Measurements from ENCODE around the gene TLCD3B.
A peak's percentile ranks its signal among the peaks of the same experiment; 100 is the strongest.

TLCD3B gene

DNA sequence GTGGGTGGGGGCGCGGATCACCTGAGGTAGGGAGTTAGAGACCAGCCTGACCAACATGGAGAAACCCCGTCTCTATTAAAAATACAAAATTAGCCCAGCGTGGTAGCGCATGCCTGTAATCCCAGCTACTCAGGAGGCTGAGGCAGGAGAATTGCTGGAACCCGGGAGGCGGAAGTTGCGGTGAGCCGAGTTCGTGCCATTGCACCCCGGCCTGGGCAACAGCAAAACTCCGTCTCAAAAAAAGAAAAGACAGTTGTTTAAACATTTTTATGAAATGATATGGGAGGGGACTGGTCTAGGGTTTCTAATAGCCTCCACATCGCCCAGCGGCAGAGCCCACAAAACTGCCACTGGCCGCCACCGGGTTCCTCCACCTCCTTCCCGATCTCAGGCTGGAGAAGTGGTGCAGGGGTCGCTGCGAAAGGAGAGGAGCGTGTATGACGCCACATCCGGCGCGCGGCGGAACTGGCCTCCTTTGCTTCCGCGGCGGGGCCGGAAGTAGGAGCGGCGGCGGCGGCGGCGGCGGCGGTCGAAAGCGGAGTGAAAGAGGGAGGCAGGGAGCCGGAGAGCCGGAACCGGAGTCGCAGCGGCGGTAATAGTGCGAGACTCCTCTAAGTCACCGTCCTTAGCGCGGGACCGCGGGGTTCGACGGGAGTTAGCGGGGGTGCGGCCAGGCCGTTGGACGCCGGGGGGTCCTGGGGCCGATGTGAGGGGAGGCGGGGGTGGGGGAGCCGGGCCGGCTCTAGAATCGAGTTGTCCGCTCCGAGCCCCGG lies 44.6 kb upstream of the TLCD3B start, which contains the start of gene PPP4C:
TSS of gene PPP4C (plus strand) at position 492 of the 773 bp plus-strand sequence. CDS start 384 bp downstream, outside the sequence.
- Histone ChIP-seq H3K4me1 (ENCODE audit: insufficient read depth, poor library complexity, severe bottlenecking) (peaks cover 13% of the 10 kb centered on the region), H3K27me3 (ENCODE audit: insufficient read depth, poor library complexity, severe bottlenecking) (no peaks in the 10 kb centered on the region), H3K36me3 (ENCODE audit: low read depth) (peaks cover 63% of the 10 kb centered on the region), H3K4me3 (ENCODE audit: severe bottlenecking) (peak within 1 kb of the TSS; percentile 87), H3K9me3 (ENCODE audit: severe bottlenecking) (no peaks in the 10 kb centered on the region), H3K27ac (ENCODE audit: poor library complexity, severe bottlenecking) (peak within 1 kb of the TSS; percentile 69)
- peak; percentile 89 for DNase-seq (ENCODE audit: low spot score)
- peak; percentile 89 for ATAC-seq (ENCODE audit: low read depth)
- TF ChIP-seq, protein P1, sequence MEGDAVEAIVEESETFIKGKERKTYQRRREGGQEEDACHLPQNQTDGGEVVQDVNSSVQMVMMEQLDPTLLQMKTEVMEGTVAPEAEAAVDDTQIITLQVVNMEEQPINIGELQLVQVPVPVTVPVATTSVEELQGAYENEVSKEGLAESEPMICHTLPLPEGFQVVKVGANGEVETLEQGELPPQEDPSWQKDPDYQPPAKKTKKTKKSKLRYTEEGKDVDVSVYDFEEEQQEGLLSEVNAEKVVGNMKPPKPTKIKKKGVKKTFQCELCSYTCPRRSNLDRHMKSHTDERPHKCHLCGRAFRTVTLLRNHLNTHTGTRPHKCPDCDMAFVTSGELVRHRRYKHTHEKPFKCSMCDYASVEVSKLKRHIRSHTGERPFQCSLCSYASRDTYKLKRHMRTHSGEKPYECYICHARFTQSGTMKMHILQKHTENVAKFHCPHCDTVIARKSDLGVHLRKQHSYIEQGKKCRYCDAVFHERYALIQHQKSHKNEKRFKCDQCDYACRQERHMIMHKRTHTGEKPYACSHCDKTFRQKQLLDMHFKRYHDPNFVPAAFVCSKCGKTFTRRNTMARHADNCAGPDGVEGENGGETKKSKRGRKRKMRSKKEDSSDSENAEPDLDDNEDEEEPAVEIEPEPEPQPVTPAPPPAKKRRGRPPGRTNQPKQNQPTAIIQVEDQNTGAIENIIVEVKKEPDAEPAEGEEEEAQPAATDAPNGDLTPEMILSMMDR (IDR thresholded peaks at IDR 0.05; ENCODE audit: poor library complexity, severe bottlenecking) = no peak

DNA sequence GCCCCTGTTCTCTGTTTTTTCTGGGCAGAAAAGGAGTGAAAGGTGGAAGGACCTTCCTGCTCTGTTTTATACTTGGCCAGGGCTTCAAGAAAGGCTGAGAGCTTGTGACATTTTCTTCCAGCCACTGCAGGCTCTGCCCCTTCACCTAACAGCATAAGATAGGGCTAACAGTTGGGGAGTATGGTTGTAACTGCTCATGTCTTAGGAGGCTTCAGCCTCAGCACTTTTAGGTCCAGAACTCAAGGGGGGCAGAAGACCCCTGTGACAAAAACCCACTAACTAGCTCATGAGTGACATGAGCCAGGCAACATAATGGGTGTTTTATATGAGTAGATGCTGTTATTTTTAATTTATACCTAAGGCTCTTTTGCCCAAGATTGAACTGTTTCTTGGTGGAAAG lies 39.4 kb upstream of the TLCD3B start:
- Histone ChIP-seq H3K36me3 (ENCODE audit: low read depth) (peaks cover 68% of the 10 kb centered on the region), H3K4me3 (ENCODE audit: severe bottlenecking) (no peak overlapping the region), H3K27ac (ENCODE audit: poor library complexity, severe bottlenecking) (no peak overlapping the region), H3K27me3 (ENCODE audit: insufficient read depth, poor library complexity, severe bottlenecking) (no peaks in the 10 kb centered on the region), H3K9me3 (ENCODE audit: severe bottlenecking) (no peaks in the 10 kb centered on the region), H3K4me1 (ENCODE audit: insufficient read depth, poor library complexity, severe bottlenecking) (peaks cover 9% of the 10 kb centered on the region)
- ATAC-seq (ENCODE audit: low read depth) (no peak), DNase-seq (ENCODE audit: low spot score) (no peak)
- TF ChIP-seq, protein P1 (IDR thresholded peaks at IDR 0.05; ENCODE audit: poor library complexity, severe bottlenecking) = no peak

DNA sequence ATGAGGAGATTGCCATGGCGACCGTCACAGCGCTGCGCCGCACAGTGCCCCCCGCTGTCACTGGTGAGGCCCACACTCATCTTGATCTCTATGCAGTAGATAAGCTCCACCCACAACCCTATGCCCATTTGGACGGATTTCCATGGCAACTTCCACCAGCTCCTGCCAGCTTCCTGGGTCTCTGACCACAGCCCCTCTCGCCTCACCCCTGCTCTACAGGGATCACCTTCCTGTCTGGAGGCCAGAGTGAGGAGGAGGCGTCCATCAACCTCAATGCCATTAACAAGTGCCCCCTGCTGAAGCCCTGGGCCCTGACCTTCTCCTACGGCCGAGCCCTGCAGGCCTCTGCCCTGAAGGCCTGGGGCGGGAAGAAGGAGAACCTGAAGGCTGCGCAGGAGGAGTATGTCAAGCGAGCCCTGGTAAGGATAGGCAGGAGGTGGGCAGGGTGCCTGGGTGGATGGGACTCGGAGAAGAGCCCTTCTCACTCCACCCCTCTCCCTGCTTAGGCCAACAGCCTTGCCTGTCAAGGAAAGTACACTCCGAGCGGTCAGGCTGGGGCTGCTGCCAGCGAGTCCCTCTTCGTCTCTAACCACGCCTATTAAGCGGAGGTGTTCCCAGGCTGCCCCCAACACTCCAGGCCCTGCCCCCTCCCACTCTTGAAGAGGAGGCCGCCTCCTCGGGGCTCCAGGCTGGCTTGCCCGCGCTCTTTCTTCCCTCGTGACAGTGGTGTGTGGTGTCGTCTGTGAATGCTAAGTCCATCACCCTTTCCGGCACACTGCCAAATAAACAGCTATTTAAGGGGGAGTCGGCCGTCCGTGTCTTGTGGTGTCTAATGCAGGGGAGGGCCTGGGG lies 38.8 kb upstream of the TLCD3B start:
- peaks cover 4% of the 10 kb centered on the region for H3K4me1 ChIP-seq (ENCODE audit: insufficient read depth, poor library complexity, severe bottlenecking)
- peak; percentile 65 for DNase-seq (ENCODE audit: low spot score)
- H3K27me3 ChIP-seq (ENCODE audit: insufficient read depth, poor library complexity, severe bottlenecking) = no peaks in the 10 kb centered on the region
- ATAC-seq (ENCODE audit: low read depth) = no peak
- peak overlapping the region; percentile 93 for H3K27ac ChIP-seq (ENCODE audit: poor library complexity, severe bottlenecking)
- H3K4me3 ChIP-seq (ENCODE audit: severe bottlenecking) = no peak overlapping the region
- TF ChIP-seq, protein P1 (IDR thresholded peaks at IDR 0.05; ENCODE audit: poor library complexity, severe bottlenecking) = no peak
- no peaks in the 10 kb centered on the region for H3K9me3 ChIP-seq (ENCODE audit: severe bottlenecking)
- H3K36me3 ChIP-seq (ENCODE audit: low read depth) = peaks cover 68% of the 10 kb centered on the region

DNA sequence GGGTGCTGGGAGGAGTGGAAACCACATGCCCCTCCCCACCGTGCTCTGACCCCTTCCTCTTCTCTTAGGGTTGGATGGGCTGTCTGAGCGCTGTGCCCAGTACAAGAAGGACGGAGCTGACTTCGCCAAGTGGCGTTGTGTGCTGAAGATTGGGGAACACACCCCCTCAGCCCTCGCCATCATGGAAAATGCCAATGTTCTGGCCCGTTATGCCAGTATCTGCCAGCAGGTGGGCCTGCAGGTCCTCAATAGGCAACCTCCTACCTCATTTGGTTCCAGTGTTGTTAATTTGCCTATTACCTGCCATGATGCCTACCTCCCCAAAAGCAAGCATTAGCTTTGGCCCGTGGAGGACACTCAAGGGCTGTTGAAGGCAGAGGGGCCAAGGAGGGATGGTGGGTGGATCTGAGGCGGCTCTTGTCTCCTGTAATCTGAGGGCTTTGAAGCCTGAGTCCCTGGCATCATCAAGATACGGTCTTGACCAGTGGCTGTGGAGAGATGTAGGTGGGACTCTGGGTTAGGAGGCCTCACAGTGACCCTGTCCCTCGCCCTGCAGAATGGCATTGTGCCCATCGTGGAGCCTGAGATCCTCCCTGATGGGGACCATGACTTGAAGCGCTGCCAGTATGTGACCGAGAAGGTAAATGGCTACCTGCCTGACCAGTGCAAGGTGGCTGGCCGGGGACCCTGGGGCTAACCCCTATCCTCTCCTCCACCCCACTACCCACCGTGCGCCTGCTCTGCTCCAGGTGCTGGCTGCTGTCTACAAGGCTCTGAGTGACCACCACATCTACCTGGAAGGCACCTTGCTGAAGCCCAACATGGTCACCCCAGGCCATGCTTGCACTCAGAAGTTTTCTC lies 37.9 kb upstream of the TLCD3B start:
- TF ChIP-seq, protein P1 (IDR thresholded peaks at IDR 0.05; ENCODE audit: poor library complexity, severe bottlenecking) = peak; percentile 39

More for the DNA sequence above, 37.9 kb upstream of the TLCD3B start:
- Histone ChIP-seq H3K27me3 (ENCODE audit: insufficient read depth, poor library complexity, severe bottlenecking) (no peaks in the 10 kb centered on the region), H3K4me1 (ENCODE audit: insufficient read depth, poor library complexity, severe bottlenecking) (peaks cover 8% of the 10 kb centered on the region), H3K27ac (ENCODE audit: poor library complexity, severe bottlenecking) (peak overlapping the region; percentile 93), H3K9me3 (ENCODE audit: severe bottlenecking) (no peaks in the 10 kb centered on the region), H3K4me3 (ENCODE audit: severe bottlenecking) (no peak overlapping the region), H3K36me3 (ENCODE audit: low read depth) (peaks cover 68% of the 10 kb centered on the region)
- no peak for ATAC-seq (ENCODE audit: low read depth)
- no peak for DNase-seq (ENCODE audit: low spot score)
